ENCODE results near the gene CHST12.

Gene CHST12

DNA sequence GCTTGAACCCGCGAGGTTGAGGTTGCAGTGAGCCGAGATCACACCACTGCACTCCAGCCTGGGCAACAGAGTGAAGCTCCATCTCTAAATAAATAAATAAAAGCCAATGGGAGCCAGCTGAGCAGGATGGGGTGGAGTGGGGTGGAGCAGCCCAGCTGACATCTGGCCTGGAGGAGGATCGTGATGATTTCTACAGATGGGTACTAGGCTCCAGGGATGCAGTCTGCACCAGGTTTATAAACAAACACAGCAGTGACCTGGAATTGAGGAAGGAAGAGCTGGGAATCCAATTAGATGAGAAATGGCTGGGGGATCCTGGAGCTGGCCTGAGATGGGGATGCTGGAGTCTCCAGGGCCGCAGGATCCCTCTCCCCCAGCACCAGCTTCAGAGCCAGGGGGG lies 80.1 kb downstream of the CHST12 start:
- DNase-seq = no peak

DNA sequence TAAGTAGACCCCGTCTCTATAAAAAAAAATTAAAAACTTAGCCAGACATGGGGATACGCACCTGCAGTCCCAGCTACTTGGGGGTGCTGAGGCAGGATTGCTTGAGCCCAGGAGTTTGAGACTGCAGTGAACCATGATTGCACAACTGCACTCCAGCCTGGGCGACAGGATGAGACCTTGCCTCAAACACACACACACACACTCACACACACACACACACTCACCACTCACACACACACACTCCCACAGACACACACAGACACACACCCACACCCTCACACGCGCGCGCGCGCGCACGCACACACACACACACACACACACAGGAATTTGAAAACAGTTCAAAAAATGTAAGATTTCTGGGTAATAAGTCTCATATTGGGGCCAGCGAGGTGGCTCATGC lies 81.5 kb downstream of the CHST12 start:
- no peak for DNase-seq

- no peak for DNase-seq
Measured at GRCh38 chr7:2487586-2488271, 84.3 kb downstream of the CHST12 start.

GRCh38 chr7:2488272-2488645 lies 84.8 kb downstream of the CHST12 start:
- DNase-seq = no peak

DNA sequence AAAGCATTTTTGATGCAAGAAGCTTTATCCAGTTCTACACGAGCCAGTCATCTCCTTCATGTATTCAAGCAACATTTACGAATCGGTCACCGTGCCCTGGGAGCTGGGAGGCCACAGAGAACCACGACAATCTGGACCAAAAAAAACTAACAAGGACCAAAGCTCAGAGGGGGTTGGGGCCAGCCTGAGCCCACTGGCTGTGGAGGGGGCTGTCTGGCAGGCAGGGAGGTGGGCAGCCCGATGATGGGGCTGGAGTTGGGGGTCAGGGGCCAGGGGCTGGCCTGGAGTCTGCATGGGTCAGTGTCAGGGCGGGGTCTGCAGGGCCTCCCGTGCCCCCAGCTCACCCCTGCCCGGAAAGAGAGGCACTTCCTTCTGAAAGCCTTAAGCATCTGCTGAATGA lies 85.3 kb downstream of the CHST12 start:
- no peak for DNase-seq

DNA sequence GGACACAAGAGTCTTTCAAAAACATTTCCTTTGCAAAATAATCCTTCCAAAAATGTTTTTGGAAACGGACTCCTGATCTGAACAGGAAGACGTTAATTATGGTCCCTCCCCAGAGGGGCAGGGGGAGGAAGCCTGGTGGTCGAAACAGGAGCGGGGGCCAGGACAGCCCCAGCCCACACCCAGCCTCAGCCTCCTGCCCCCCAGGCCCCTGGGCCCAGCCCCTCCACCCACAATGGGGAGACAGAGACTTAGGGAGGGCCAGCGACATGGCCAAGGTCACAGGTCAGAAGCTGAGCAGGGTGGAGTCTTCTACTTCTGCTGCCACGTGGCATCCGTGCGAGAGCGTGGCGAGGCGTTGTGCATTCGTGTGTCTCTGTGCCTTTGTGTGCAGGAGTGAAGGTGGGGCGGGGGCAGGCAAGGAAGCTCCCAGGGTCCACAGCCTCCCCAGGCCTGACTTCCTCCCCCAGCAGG lies 86.8 kb downstream of the CHST12 start:
- no peak for DNase-seq

DNA sequence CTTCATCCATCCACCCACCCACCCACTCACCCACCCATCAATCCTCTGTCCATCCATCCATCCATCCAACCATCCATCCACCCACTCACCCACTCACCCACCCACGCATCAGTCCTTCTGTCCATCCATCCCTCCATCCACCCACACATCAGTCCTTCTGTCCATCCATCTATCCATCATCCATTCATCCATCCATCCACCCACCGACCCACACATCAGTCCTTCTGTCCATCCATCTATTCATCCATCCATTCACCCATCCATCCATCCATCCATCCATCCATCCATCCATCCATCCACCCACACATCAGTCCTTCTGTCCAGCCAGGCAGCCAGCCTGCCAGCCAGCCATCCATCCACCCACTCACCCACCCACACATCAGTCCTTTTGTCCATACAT lies 88.6 kb downstream of the CHST12 start:
- no peak for DNase-seq

DNA sequence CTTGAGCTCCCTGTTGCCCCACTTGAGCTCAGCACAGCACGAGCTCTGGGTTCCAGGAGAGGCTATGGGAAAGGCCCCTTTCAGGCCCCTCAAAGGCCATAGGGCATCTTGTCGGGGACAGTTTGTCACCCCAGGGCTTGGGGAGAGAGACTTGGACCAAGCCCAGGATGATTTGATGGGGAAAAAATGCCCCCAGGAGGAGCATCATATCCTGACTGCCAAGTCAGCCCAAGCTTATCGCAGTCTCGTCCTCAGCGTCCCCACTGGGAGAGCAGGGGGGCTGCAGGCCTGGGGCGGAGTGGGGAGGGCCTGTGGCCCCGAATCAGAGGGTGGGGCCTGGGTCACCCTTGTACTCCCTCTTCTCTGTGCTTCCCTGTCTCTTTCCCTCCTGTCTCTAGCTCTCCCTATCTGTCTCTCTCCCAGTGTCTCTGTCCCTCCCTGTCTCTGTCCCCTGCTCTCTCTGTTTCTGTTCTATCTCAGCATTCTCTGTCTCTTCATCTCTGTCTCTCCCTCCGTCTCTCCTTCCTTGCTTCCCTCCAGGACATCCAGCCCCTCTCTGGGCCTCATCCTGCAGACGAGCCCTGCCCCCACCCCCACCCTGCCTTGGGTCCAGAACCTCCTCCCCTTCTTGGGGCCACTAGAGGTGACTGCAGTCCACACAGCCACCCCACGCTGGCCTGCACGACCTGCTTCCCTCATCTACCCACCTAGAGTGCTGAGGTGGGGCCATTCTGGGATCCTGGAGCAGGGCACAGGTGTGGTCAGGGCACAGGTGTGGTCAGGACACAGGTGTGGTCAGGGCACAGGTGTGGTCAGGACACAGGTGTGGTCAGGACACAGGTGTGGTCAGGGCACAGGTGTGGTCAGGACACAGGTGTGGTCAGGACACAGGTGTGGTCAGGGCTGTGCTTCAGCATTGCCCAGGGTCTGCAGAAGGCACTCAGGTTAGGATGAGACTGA lies 90.1 kb downstream of the CHST12 start:
- DNase-seq = no peak

- DNase-seq = no peak
Measured at GRCh38 chr7:2494191-2495130, 91.0 kb downstream of the CHST12 start.

DNA sequence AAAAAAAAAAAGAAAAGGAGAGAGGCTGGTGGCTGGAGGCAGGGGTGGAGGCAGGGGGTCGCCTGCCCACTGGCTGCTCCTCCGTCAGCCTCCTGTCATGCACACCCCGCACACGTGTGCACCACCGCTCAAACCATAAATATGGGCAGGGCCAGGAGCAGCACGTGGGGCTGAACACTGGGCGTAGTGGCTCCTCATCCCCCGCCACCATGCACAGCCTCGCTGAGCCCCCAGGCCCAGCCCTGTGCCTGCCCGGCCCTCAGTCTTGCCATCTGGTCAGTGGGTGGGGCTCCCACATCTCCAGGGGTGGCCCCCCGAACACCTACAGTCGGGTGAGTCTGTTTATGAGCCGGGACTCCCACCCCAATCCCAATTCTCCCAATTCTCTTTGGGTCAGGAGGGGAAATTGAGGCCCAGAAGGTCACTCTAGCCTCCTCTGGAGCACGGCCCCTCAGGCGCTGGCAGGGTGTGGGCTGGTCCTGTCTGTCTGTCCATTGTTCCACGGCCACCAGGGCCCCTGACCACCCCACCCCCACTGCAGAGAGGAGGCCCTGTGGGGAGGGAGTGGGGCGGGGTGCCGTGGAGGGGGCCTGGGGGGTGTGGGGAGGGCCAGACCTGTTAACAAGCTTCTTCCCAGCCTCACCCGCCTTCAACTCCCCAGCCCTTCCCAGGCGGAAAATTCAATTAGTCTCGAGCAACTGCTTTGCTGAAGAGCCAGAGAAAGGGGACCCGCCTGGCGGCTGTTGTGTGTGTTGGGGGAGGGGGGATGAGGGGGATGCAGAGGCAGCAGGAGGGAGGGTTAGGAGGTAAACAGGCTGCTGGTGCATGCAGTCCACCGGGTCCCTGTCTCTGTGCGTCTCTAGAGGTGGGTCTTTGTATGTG lies 92.2 kb downstream of the CHST12 start:
- DNase-seq = no peak

GRCh38 chr7:2496375-2496774 lies 93.0 kb downstream of the CHST12 start:
- no peak for DNase-seq

DNA sequence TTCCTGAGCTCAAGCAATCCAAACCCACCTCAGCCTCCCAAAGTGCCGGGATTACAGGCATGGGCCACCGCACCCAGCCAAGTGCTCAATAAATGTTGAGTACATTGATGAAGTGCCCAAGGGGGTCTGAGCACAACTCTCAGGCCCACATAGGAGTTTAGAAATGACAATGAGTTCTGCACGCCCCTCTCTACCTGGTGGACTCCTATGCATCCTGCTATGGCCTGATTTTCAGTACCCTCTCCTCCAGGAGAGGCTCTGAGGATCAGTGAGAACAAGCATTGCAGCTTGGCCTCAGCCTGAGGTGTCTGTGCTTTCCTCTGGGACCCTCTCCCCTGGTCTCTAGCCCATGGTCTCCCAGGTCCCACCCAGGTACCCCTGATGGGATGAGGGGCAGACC lies 93.7 kb downstream of the CHST12 start:
- no peak for DNase-seq

DNA sequence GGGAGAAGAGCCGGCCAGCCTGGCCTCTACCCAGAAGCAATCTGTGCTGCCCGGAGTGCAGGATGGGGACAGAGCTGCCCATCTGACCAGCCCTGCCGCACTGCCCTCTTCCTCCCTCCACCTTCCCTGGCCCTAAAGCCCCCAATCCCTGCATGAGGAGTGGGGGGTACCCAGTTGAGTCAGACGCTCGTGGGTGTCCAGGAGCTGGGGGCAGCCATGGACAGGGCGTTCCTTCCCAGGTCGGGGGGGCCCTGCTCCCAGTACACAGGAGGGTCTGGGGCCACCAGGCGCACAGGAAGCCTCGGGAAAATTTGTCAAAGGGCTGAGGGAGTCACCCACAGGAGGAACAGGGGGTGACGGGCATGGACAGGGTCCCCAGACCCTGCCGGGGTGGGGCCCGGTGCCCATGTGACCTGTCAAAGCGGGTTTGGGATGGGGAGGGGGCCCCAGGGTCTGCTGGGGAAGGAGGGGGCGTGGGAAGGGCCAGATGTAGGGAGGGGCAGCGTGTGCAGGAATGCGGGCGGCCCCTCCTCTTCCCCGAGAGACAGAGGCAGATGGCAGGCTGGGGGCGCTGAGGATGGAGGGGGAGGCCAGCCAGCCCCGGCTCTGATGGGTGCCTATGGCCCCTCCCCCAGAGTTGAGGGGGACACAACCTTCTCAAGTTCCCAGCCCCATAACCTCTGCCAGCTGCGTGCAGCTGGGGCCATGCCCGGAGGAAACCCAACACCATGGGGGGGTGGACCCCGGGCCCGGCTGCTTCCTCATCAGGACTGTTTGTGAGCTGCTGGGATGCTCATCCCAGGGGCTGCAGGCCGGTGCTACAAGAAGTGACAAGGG lies 94.3 kb downstream of the CHST12 start:
- no peak for DNase-seq
